ENCODE results near the gene RAB6A.
"Not testable (repeated sequence)": the region's sequence is repeated elsewhere in the genome, so short reads cannot be mapped to it uniquely, and the experiment has no call there.

The RAB6A gene

DNA sequence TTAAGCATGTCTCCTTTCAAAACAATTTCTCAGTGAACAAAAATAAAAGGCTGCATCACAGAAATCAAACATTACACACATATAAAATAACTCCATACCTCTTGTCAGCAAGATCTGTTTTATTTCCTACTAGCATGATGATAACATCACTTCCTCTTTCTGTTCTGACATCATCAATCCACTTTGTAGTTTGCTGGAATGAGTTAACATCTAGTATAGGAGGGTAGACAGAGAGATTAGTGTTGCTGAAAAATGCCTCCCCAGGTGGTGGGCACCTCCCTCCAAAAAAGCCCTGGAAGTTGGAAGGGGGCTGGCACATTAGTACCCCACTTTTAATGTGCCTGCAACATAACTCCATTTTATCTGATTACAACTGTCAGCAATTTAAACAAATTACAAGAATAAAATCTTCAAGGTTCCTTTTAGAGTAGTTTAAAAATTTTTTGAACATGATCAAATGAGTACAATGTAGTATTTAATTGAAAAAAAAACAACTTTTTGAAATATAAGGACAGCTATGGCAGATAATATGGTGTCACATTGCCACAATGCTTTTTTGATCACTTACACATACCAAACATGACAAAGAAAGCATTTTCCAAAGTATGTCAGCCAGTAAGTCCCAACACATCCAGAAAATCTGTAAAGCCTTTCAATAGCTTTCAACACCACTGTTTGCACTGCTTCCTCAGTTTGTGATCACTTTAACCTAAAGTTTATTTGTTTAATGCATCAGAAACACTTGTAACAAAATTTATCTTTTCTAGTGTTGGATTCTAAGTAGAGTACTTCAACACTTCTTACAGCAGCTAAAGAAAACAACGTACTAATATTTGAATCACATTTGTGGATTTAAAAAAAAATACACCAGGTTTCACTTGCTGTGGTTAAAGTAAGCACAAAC lies 44.5 kb downstream of the RAB6A start:
- DNase-seq = no peak

DNA sequence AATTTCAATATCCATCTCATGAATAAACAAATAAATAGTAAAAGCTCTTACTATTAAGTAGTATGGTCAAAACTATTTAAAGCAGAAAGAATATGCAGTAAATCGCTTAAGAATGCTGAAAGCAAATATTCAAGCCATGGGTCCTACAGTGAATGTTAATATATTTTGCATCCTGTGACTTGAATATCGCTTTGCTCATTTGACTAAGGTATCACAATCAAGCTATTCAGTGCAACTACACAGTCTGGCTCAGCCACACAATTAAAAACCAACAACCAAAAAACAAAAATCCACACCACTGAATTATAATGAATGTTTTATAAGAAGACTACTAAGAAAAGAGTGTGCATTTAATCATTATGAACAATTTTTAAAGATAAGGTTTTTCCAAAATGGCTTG lies 45.3 kb downstream of the RAB6A start:
- no peak for DNase-seq

DNA sequence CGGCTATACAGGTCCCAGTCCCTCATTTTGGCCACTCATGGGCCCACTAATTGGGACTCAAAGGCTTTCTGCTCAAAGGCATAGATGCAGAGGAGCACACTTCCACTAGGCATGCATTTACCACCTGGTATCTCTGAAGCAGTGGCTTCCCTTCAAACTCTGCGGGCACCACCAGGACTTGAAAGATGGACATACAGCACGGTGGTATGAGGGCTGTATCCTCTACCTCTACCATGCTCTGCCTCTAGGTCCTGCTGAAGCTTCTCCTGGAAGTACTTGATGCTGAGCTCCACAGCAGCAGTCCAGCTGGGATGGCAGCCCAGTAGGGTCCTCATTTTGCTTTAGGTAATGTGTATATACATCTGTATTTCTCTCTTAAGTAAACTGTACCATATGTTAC lies 49.9 kb downstream of the RAB6A start:
- no peak for DNase-seq

DNA sequence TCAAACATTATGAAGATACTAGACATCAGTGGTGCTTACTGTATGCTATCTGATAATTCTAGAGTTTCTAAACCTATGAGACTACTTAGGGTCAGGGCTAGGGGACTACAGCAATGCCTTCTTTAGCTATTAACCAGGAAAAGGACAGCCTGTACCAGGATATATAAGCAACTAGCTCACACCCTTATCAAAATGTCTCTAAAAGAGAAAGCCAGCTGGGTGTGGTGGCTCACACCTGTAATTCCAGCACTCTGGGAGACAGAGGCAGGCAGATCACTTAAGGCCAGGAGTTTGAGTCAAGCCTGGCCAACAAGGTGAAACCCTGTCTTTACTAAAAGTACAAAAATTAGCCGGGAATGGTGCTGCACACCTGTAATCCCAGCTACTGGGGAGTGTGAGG lies 55.8 kb downstream of the RAB6A start:
- DNase-seq = no peak

DNA sequence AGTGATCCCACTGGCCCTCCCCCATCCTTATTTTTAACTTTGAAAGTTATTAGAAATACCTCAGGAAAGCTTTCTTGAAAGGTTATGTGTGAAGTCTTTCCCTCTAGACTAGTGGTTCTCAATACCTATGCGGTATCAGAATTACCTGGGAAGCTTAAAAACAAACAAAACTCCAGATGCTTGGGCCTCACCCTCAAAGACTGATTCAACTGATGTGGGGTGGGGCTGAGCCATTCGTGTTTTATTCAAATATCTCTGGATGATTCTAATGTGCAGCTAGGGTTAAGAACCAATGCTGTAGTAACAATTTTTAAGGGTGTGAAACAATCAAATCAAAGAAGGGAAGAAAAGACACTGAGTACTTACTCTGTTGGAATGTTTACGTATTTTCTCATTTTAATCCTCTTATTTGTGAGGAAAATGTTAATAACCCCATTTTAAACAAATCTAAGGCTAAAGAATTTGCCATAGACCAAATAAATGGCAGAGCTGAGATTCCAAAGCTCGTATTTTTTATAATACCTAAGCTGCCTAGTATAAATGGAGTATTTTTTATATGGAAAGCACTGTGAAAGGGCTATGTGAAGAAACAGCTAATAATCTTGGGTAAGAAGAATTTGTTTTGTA lies 66.9 kb downstream of the RAB6A start:
- DNase-seq = no peak

DNA sequence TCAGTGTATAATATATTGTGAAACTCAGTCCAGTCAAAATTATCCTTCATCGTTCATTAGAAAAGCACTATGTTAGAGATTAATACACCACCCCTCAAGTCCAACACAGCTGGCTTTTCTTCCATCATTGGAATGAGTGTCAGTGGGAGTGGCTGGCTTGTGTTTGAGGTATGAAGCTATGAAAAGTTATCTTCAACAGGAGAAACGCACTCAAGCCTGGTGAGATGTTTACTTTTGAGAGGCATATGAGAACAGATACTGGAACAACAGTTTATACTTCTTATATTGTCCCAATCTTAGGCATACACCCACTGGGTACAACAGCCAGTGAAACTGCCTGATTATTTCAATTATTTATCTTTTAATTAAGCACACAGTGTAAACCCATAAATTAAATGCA lies 80.2 kb downstream of the RAB6A start:
- no peak for DNase-seq

DNA sequence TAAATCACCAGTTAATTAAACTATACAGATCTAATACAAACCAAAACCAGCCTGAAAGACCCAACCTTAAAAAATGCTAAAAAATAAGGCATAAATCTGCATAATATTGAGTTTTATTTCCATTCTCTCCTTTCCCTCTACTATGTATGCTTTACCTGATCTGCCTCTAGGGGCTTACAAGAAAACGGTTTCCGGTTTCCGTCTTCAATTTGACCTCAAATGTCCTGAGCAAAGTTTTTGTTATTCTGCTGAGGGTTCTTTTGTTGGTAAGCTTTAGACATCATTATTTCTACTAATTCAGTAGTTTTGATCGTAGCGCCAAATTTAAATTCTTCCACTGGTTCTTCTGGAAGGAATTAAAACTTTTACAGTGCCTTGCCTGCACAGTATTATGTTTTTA lies 84.3 kb downstream of the RAB6A start:
- not testable (repeated sequence) for DNase-seq

DNA sequence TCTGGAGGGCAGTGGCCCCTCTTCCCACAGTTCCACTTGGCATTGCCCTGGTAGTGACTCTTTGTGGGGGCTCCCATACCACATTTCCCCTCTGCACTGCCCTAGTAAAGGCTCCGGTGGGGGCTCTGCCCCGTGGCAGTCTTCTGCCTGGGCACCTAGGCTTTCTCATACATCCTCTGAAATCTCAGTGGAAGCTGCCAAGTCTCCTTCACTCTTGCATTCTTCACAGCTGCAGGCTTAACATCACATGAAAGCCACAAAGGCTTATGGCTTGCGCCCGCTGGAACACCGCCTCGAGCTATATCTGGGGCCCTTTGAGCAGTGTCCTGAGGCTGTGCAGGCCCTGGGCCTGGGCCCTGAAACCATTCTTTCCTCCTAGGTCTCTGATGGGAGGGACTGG lies 89.2 kb downstream of the RAB6A start:
- no peak for DNase-seq

DNA sequence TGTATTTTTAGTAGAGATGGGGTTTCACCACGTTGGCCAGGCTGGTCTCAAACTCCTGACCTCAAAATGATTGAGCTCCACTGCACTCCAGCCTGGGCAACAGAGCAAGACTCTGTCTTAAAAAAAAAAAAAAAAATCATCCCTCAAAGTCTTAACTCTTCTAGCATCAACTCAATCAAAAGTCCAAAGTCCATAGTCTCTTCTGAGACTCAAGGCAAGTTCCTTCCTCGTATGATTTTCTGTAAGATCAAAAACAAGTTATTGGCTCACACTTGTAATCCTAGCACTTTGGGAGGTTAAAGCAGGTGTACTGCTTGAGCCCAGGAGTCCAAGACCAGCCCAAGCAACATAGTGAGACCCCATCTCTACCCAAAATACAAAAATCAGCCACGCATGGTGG lies 90.1 kb downstream of the RAB6A start:
- no peak for DNase-seq

DNA sequence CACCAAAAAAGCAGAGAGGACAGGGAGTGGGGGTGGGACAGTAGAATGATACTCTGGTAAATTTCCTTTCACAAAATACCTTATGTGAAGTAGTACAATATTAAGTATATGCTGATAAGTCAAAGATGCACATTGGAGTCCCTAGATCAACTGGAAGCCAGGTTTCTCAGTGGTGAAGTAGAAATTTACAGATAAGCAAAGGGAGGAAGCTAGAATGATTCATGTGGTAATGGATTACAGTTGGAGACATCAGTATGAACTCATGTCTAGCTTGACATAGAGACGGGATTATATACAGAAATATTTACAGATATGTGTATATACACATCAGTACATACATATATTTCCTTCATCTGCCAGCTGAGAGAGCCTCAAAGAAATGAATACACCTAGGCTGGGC lies 93.0 kb downstream of the RAB6A start:
- no peak for DNase-seq

DNA sequence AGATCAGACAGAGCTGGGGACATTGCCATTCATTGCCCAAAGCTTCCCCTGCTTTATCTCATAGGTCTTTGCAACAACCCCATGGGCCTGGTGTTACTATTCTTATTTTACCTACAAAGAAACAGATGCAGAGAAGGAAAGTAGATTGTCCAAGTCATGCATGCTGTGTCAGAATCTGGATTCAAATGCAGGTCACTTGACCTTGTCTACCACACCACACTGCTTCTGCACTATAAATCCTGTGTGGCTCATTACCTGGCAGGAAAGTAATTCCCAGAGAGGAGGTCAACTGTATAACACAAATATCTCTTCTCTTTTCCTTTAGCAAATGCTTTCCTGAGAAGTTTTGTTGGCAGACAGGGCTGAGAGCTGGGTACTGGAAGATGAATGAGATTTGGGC lies 96.0 kb downstream of the RAB6A start:
- no peak for DNase-seq

DNA sequence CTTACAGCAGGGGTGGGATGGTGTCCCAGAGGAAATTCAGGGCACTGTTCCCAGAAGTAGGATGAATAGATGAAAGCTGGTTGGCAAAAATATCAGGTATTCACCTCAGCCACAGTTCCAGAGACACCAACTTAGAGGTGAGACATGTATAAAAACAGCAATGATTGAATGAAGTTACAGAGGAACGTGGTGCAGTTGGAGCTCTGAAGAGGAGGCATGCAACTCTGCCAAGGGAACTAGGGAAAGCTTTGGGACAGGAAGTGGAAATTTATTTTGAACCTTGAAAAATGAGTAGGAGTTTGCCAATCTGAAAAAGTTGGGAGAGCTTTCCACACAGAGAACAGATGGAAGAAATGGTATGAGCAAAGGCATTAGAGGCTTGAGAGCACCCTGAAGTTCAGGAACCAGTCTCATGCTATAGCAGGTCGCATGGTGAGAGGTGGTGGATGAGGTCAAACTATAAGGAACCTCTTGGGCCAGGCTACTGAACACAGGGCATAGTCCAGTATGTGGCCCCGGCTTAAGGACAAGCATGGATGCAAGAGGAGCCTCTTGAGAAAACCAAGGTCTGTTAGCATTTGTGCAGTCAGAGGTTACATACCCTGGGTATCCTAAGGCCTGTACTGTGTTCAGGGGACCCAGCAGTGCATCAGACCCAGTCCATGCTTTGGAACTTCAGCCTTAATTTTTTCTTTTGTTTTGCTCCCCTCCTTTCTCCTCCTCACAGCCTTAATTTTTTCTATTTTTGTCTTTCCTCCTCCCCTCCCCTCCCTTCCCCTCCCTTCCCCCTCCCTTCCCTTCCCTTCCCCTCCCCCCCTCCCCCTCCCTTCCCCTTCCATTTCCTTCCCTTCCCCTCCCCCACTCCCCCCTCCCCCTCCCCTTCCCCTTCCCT lies 97.0 kb downstream of the RAB6A start:
- DNase-seq = no peak

DNA sequence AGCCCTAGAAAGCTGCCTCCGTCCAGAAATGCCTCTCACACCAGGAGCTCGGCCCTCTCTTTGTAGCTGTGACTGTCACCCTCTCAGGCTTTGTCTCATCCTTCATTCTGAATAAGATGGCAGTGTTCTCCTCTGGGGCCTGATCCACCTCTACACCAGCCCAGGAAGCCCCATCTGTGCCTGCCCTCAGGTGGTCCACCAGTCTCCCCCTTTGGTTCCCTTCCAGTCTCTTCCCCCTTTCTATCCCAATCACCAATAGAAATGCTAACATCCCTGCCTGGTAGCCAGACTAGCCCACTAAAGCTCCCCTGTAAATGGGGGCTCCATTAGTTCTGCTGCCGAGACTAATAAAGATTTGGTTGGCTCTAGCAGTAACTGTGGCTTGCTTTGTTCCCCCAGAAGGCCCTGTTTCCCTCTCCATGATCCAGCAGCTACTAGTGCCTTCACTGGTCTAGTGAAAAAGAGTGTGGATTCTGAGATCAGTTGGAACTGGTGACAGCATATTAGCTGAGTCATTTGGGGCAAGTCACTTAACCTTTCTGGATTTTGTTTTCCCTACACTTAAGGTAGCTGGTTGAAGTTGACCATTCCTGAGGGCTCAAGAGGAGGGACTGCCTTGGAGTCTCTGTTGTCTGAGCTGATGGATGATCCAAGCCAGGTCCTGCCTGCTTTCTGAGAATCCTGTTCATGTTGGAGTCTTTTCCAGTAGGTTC lies 98.3 kb downstream of the RAB6A start:
- no peak for DNase-seq

DNA sequence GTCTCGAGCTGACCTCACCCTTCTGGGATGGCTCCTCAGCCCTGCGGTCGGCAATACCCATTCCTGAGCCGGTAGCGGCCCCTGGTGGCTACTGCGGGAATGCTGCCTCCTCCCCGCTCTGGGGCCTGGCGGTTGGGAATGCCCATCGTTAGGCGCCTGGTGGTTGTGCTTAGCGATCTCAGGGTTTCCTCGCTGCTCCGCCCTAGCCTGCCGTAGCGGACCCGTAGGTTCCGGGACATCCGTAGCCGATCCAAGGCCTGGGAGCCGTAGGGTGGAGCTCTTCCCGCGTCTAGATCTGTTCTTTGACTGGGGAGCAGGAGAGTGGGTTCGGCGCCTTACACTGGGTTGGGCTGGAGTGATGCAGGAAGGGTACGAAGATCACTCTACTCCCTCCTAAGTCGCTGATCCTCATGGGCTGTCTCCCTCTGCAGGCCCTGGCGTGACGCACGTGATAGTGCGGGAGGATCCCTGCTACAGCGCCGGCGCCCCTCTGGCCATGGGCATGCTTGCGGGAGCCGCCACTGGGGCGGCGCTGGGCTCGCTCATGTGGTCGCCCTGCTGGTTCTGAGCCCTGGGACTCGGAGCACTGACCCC lies 99.7 kb downstream of the RAB6A start:
- peak; percentile 86 for DNase-seq

DNA sequence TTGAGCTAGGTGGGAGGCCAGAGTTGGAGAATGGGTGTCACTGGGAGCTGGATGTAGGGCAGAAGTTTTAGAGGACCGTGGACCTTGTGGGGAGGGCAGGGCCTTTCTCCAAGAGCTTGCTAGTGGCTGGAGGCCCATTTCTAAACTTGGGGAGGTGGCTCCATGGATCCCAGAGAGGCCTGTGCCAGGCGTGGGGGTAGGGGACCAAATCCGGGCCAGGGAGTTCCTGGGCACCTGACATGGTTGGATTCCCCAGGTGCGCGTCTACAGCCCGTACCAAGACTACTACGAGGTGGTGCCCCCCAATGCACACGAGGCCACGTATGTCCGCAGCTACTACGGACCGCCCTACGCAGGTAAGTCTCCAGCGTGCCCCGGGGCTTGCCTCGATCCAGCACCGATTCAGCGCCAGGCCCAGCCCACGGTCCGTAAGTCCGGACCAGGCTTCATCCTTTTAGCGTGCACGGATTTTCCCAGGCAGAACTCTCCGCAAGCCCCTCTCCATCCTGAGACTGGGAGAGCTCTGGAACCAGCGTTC lies 100.3 kb downstream of the RAB6A start:
- DNase-seq = no peak

DNA sequence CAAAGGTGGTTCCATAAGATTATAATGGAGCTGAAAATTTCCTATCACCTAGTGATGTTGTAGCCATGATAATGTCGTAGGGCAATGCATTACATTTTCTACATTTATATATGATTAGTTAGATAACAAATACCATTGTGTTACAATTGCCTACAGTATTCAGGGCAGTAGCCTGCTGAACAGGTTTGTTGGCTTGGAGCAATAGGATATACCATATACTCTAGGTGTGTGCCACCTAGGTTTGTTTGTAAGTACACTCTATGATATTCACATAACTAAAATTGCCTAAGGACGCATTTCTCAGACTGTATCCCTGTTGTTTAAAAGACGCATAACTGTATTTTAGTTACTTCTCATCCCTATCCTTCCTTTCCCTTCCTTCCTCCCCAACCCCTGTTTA lies 100.9 kb downstream of the RAB6A start:
- DNase-seq = no peak

DNA sequence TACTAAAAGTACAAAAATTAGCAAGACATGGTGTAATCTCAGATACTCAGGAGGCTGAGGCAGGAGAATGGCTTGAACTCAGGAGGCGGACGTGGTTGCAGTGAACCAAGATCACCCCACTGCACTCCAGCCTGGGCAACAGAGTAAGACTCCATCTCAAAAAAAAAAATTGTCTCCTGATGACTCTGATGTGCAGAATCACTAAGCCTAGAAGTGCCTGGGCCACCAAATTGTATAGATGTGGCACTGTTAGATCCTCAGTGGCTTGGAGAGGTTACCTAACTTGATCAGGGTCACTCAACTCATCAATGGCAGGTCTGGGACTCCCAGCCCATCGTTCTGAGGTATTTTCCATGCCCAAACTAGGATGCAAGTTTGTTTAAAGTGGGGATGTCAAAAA lies 103.9 kb downstream of the RAB6A start:
- DNase-seq = no peak

DNA sequence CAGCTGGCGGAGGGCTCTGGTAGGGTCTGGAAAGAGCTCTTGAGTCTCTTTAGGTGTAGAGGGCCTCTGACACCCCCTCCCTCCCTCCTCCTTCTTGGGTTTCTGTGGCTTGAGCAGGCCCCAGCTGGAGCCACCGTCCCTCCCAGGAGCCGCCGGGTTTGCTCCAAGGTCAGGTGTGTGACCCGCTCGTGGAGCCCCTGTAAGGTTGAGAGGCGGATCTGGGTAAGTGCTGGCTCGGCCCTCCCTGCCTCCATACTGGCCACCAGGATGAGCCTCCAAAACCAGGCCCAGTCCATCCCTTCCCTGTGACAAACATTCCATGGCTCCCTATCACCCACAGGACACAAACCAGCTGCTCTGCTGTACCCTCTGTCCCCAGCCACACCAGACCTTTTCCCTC lies 105.2 kb downstream of the RAB6A start:
- no peak for DNase-seq

DNA sequence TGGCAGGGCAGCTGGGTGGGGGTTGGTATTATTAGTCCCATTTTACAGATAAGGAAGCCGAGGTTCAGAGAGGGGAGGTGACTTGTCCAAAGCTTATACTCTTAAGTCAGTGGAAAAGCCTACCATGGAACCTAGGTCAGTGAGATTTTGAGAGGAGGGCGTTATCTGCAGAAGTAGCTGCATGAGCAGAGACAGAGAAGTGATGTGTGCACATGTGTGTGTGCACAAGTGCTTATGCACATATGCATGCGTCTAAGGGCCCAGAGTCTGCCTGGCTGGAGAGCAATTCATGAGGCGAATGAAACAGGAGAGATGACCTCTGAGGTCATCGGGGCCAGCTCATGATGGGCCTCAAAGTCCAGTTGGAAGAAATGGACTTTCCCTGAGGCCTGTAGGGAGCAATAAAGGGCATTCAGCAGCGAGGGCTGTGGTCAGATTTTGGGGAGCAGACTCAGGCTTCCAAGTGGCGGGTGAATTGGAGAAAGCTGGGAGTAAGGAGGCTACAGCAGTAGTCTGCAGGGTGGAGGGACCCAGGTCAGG lies 106.3 kb downstream of the RAB6A start:
- DNase-seq = no peak

DNA sequence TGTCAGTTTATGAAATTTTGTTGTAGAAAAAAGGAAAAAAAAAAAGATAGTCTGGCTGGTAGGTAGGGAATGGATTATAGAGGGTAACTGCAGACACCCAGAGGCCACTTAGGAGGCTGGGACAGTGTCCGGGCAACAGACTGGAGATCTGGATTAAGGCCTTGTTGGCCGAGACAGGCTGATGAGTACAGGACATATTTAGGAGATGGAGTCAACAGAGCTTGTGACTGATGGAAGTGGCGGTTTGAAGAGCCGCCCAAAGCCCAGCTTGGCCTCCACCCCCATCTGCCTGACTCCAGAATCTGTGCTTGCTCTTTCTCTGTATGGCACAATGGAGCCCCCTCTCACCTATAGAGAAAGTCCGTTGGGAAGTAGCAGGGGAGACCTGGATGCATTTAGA lies 106.9 kb downstream of the RAB6A start:
- DNase-seq = no peak

DNA sequence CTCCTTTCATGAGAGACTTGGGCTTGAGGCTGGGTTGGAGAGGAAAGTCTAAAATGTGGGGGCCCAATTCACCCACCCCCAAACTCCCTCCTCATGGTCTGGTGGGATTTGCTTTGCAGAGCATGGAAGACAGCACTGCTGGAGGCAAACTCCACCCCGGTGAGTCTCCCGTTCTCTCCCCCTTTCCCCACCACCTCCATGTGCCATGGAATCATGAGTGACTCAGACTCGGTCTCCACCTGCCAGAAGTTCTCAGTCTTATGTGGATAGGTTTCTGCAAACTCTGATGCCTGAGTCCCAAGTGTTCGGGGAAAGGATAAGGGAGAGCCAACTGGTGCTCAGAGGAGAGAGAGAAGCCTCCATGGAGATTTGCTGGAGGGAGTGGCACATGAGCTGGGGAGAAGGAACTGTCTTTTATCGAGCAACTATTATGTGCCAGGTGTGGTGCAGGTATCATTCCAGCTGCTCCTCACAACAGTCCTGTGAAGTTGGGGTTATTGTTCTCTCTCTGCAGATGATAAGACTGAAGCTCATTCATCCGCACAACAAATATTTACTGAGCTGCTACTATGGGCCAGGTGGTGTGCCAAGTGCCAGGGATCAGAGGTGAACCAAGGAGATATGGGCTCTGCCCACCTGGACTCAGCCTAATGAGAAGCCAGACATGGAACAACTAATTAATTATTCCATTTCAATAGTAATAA lies 107.9 kb downstream of the RAB6A start:
- no peak for DNase-seq
